ENCODE data around the gene MAP3K20.
"Not testable (repeated sequence)": the region's sequence is repeated elsewhere in the genome, so short reads cannot be mapped to it uniquely, and the experiment has no call there.

MAP3K20 gene

DNA sequence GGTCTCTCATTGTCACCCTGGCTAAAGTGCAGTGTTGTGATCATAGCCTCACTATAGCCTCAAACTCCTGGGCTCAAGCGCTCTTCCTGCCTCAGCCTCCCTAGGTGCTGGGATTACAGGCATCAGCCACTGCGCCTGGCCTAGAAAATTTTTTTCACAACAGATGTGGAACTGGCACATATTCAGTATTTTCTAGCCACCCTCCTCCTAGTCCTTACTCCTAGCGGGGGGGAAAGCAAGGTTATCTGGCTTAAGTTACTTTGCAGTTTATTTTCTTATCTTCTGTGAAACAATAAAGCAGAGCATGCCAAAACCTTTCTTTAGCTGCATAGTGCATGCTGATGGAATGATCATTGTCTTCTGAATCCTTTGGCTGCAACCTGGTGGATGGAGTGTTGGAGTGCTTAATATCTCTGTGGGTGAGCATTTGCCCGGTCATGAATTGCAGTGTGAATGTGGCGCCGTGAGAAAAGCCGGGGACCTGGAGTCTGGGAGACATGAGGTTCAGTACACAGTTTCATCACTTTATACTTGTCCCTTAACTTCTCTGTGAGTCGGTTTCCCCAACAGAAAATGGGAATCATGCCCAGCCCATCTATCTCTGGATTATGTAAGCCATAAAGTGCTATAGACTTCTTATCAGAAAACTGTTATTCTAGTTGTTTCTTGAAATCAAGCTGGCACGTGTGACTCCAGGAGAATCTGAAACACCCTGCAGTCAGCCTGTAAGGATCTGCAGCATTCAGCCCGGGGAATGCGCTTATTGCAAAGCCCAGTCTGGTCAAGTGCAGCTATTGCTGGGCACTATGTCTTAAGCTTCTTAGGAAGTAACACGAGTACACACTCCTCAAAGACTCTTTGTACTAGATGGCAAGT, 38.2 kb upstream of the MAP3K20 start:
- H3K4me1 ChIP-seq (ENCODE audit: control insufficient read depth, insufficient read depth, low read length, poor library complexity, severe bottlenecking), result no peaks in the 10 kb centered on the region
- H3K36me3 ChIP-seq (ENCODE audit: control insufficient read depth, insufficient read depth, low read length), result no peaks in the 10 kb centered on the region
- H3K9me3 ChIP-seq (ENCODE audit: control insufficient read depth, low read length), result no peaks in the 10 kb centered on the region
- no peak for DNase-seq
- no peak overlapping the region for H3K4me3 ChIP-seq (ENCODE audit: insufficient read depth, low read depth, low read length, poor library complexity, severe bottlenecking)
- no peak overlapping the region for H3K27ac ChIP-seq (ENCODE audit: insufficient read depth, low read length, poor library complexity, severe bottlenecking)
- H3K27me3 ChIP-seq (replicated peaks; ENCODE audit: control insufficient read depth, insufficient read depth, low read length, poor library complexity, severe bottlenecking), result no peaks in the 10 kb centered on the region

DNA sequence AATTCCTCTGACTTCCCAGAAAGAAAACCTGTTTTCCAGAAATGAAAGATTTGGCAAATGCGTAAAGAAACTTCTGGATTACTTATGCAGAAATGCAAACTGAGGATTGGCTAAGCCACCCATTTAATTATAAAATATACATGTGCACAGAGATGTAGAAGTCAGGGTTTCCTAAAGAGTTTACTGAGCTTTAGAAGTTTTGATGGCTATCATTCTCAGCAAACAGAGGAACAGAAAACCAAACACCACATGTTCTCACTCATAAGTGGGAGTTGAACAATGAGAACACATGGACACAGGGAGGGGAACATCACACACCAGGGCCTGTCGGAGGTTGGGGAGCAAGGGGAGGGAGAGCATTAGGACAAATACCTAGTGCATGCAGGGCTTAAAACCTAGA, 37.4 kb upstream of the MAP3K20 start:
- H3K9me3 ChIP-seq (ENCODE audit: control insufficient read depth, low read length); H3K27me3 ChIP-seq (replicated peaks; ENCODE audit: control insufficient read depth, insufficient read depth, low read length, poor library complexity, severe bottlenecking); H3K4me3 ChIP-seq (ENCODE audit: insufficient read depth, low read depth, low read length, poor library complexity, severe bottlenecking); DNase-seq; H3K27ac ChIP-seq (ENCODE audit: insufficient read depth, low read length, poor library complexity, severe bottlenecking); H3K36me3 ChIP-seq (ENCODE audit: control insufficient read depth, insufficient read depth, low read length); H3K4me1 ChIP-seq (ENCODE audit: control insufficient read depth, insufficient read depth, low read length, poor library complexity, severe bottlenecking): not testable (repeated sequence)

DNA sequence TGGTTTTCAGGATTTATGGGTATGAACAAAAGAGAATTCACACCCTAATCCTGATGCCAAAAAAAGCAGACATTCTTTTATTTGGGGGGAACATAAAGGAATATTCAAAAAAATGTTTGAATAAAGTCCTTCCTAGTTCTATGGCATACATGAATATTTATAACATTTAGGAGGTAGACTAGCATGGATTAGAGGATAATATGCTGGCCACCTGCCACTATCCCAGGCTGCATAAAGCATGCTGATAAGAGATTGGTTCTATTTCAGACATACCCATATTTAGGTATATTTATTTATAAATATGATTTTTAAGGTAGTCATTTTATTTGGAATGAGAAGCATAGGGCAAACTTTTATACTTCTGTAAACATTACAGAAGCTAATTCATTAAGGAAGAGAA, 34.9 kb upstream of the MAP3K20 start:
- no peaks in the 10 kb centered on the region for H3K27me3 ChIP-seq (replicated peaks; ENCODE audit: control insufficient read depth, insufficient read depth, low read length, poor library complexity, severe bottlenecking)
- no peak for DNase-seq
- H3K4me3 ChIP-seq (ENCODE audit: insufficient read depth, low read depth, low read length, poor library complexity, severe bottlenecking), result no peak overlapping the region
- no peaks in the 10 kb centered on the region for H3K4me1 ChIP-seq (ENCODE audit: control insufficient read depth, insufficient read depth, low read length, poor library complexity, severe bottlenecking)
- no peaks in the 10 kb centered on the region for H3K9me3 ChIP-seq (ENCODE audit: control insufficient read depth, low read length)
- H3K36me3 ChIP-seq (ENCODE audit: control insufficient read depth, insufficient read depth, low read length), result no peaks in the 10 kb centered on the region
- no peak overlapping the region for H3K27ac ChIP-seq (ENCODE audit: insufficient read depth, low read length, poor library complexity, severe bottlenecking)

DNA sequence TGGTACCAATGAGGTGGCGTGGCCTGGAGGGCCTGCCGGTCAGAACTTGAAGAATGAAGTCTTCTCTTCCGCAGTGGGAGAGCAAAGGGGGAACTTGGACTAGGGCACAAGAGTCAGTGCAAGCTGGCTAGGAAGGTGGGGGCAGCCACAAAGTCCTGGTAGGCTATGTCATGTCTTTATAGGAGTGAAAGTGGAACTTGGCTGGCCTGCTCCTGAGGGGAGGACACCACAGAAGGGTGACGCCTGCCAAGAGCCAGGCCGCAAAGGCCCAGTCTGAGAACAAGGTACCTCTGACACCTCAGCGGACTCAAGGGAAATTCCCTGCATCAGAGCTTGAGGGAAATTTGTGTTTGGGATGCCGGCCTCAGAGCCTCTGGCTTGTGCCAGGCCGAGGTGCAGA, 32.2 kb upstream of the MAP3K20 start:
- no peaks in the 10 kb centered on the region for H3K36me3 ChIP-seq (ENCODE audit: control insufficient read depth, insufficient read depth, low read length)
- H3K4me1 ChIP-seq (ENCODE audit: control insufficient read depth, insufficient read depth, low read length, poor library complexity, severe bottlenecking), result no peaks in the 10 kb centered on the region
- H3K9me3 ChIP-seq (ENCODE audit: control insufficient read depth, low read length), result no peaks in the 10 kb centered on the region
- no peak overlapping the region for H3K4me3 ChIP-seq (ENCODE audit: insufficient read depth, low read depth, low read length, poor library complexity, severe bottlenecking)
- H3K27ac ChIP-seq (ENCODE audit: insufficient read depth, low read length, poor library complexity, severe bottlenecking), result no peak overlapping the region
- DNase-seq, result no peak
- H3K27me3 ChIP-seq (replicated peaks; ENCODE audit: control insufficient read depth, insufficient read depth, low read length, poor library complexity, severe bottlenecking), result no peaks in the 10 kb centered on the region

DNA sequence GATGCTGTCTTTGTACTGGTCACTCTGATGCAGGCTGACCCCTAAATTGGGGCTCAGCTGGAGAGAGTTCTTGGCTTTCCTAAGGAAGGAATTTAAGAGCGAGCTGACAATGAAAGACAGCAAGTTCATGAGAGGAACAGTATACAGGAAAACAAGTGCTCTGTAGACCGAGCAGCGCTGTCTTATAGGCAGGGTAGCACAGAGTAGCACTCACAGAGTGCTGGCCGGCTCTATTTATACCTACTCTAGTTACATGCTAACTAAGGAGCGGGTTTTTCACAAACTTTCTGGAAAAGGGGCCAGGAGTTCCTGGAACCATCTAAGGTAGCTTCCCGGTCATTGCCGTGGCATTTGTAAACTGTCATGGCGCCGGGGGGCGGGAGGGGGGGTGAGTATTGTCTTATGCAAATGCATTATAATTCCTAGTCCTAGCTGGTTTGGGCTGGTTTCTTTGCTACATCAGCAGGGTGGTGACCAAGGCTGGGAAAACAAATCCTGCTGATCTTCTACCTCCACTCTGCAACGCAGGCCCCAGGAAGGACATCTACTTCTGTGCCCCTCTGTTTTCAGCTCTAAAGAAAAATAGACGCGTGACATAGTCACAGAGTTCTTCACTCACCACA, 31.6 kb upstream of the MAP3K20 start:
- no peak for DNase-seq
- H3K4me3 ChIP-seq (ENCODE audit: insufficient read depth, low read depth, low read length, poor library complexity, severe bottlenecking), result no peak overlapping the region
- H3K27me3 ChIP-seq (replicated peaks; ENCODE audit: control insufficient read depth, insufficient read depth, low read length, poor library complexity, severe bottlenecking), result no peaks in the 10 kb centered on the region
- no peaks in the 10 kb centered on the region for H3K9me3 ChIP-seq (ENCODE audit: control insufficient read depth, low read length)
- no peak overlapping the region for H3K27ac ChIP-seq (ENCODE audit: insufficient read depth, low read length, poor library complexity, severe bottlenecking)
- H3K36me3 ChIP-seq (ENCODE audit: control insufficient read depth, insufficient read depth, low read length), result no peaks in the 10 kb centered on the region
- H3K4me1 ChIP-seq (ENCODE audit: control insufficient read depth, insufficient read depth, low read length, poor library complexity, severe bottlenecking), result no peaks in the 10 kb centered on the region

DNA sequence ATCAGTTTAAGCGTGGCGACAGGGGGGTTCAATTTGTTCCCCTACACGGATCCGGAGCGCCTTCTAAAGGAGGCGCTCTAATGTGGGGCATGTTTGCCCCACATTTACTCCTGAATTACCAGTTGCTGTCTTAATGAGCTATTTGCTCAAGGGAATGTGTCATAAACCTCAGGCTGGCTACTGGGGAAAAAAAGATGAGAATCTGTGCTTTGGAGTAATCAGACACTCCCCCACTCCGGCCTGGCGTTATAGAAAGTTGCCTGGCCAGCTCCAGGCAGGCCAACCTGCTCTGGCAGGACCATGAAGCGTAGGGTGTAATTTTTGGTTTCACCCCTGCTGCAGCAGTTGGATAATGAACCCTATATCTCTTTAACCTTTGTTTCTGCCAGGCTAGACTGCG, 31.0 kb upstream of the MAP3K20 start:
- no peak for DNase-seq
- no peaks in the 10 kb centered on the region for H3K9me3 ChIP-seq (ENCODE audit: control insufficient read depth, low read length)
- H3K27me3 ChIP-seq (replicated peaks; ENCODE audit: control insufficient read depth, insufficient read depth, low read length, poor library complexity, severe bottlenecking), result no peaks in the 10 kb centered on the region
- no peaks in the 10 kb centered on the region for H3K36me3 ChIP-seq (ENCODE audit: control insufficient read depth, insufficient read depth, low read length)
- no peak overlapping the region for H3K4me3 ChIP-seq (ENCODE audit: insufficient read depth, low read depth, low read length, poor library complexity, severe bottlenecking)
- no peak overlapping the region for H3K27ac ChIP-seq (ENCODE audit: insufficient read depth, low read length, poor library complexity, severe bottlenecking)
- H3K4me1 ChIP-seq (ENCODE audit: control insufficient read depth, insufficient read depth, low read length, poor library complexity, severe bottlenecking), result no peaks in the 10 kb centered on the region

DNA sequence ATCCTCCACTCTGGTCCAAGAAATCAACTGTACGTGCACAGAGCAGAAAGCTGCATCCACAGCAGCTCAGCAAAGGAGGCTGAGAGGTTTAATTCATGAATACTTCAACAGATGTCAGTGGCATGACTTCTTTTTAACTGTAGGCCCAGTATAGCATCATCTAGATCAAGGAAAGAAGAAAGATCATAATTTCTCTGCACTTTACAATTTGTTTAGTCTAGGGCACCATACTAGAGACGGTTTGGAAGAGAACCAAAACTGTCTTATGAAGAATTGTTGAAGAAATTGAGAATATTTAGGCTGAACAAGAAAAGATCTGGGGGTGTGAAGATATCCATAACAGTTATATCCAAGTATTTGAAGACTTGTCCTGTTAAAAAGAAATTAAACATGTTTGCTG, 30.5 kb upstream of the MAP3K20 start:
- Histone ChIP-seq H3K27me3 (replicated peaks; ENCODE audit: control insufficient read depth, insufficient read depth, low read length, poor library complexity, severe bottlenecking) (no peaks in the 10 kb centered on the region), H3K4me3 (ENCODE audit: insufficient read depth, low read depth, low read length, poor library complexity, severe bottlenecking) (no peak overlapping the region), H3K4me1 (ENCODE audit: control insufficient read depth, insufficient read depth, low read length, poor library complexity, severe bottlenecking) (no peaks in the 10 kb centered on the region), H3K27ac (ENCODE audit: insufficient read depth, low read length, poor library complexity, severe bottlenecking) (no peak overlapping the region), H3K9me3 (ENCODE audit: control insufficient read depth, low read length) (no peaks in the 10 kb centered on the region), H3K36me3 (ENCODE audit: control insufficient read depth, insufficient read depth, low read length) (no peaks in the 10 kb centered on the region)
- DNase-seq, result no peak

DNA sequence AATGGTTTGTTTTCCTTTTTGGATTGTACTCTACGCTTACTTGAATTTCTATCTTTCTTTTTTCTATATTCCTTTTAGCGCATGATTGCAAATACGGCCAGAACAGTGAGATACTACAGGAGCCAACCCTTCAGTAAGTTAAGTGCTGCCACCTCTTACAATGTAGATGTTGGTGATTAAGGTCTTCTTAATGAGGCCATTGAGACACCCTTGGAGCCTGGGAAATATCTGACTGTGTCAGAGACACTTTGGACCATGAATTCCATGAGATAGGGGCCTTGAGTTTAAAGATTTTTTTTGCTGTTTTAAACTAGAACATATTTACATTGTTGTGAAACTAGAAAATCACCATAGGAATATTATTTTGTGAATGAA, 27.1 kb upstream of the MAP3K20 start:
- DNase-seq, result no peak
- H3K36me3 ChIP-seq (ENCODE audit: control insufficient read depth, insufficient read depth, low read length), result no peaks in the 10 kb centered on the region

DNA sequence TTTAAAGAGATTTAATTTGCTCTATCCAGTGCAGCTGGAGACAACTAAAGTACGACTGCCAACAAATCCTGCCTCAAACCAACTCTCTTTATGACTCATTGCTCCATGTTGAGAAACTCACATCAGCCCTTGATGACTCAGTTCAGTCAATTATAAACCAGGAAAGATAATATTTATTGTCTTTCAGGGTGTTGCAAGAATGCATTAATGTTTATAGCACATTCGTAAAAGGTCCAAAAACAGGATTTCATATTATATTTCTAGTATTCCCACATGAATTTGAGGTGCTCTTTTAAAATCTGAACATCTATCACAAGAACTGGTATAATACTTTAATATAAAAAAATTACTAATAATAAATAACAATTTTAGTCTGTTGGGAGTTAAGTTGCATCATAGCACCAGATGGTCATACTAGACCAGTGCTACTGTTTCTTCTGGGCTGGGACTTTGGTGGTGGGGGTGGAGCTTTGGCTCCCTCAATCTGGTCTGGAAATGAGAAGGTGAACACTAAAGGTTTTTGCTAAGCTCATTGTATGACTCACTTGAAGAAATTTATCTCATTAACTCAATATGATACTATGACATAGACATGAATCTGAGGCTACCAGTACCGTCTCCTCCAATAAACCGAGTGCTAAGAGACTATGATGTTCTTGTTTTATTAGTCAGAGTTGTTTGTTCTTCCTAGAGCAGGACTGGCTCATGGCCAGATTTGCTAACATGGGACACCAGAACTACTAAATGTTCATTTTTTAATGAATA, 26.6 kb upstream of the MAP3K20 start:
- no peaks in the 10 kb centered on the region for H3K36me3 ChIP-seq (ENCODE audit: control insufficient read depth, insufficient read depth, low read length)
- DNase-seq, result no peak
- no peak overlapping the region for H3K27ac ChIP-seq (ENCODE audit: insufficient read depth, low read length, poor library complexity, severe bottlenecking)
- no peaks in the 10 kb centered on the region for H3K4me1 ChIP-seq (ENCODE audit: control insufficient read depth, insufficient read depth, low read length, poor library complexity, severe bottlenecking)
- H3K4me3 ChIP-seq (ENCODE audit: insufficient read depth, low read depth, low read length, poor library complexity, severe bottlenecking), result no peak overlapping the region
- H3K27me3 ChIP-seq (replicated peaks; ENCODE audit: control insufficient read depth, insufficient read depth, low read length, poor library complexity, severe bottlenecking), result no peaks in the 10 kb centered on the region
- H3K9me3 ChIP-seq (ENCODE audit: control insufficient read depth, low read length), result no peaks in the 10 kb centered on the region

More for the DNA sequence above, 27.1 kb upstream of the MAP3K20 start:
- H3K4me1 ChIP-seq (ENCODE audit: control insufficient read depth, insufficient read depth, low read length, poor library complexity, severe bottlenecking), result no peaks in the 10 kb centered on the region
- no peaks in the 10 kb centered on the region for H3K9me3 ChIP-seq (ENCODE audit: control insufficient read depth, low read length)
- no peaks in the 10 kb centered on the region for H3K27me3 ChIP-seq (replicated peaks; ENCODE audit: control insufficient read depth, insufficient read depth, low read length, poor library complexity, severe bottlenecking)
- no peak overlapping the region for H3K4me3 ChIP-seq (ENCODE audit: insufficient read depth, low read depth, low read length, poor library complexity, severe bottlenecking)
- H3K27ac ChIP-seq (ENCODE audit: insufficient read depth, low read length, poor library complexity, severe bottlenecking), result no peak overlapping the region

DNA sequence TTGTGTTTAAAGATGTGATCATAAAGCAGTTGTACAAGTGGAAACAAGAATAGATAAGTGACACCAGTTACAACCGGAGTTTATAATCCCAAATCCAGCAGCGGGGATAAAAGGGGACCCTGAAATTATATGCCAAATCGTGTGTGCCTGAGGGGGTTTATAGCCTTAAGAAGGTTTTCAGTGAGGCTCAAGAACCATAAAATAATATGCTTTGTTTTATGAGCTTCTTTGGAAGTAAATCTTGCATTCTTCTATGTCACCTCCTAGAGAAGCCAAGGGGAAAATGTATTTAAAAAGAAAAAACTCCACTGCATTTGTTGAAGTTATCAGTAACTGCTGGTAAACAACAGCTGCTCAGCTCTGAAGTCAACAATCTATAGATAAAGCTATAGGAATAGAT, 25.8 kb upstream of the MAP3K20 start:
- H3K4me1 ChIP-seq (ENCODE audit: control insufficient read depth, insufficient read depth, low read length, poor library complexity, severe bottlenecking), result no peaks in the 10 kb centered on the region
- H3K27me3 ChIP-seq (replicated peaks; ENCODE audit: control insufficient read depth, insufficient read depth, low read length, poor library complexity, severe bottlenecking), result no peaks in the 10 kb centered on the region
- H3K4me3 ChIP-seq (ENCODE audit: insufficient read depth, low read depth, low read length, poor library complexity, severe bottlenecking), result no peak overlapping the region
- H3K36me3 ChIP-seq (ENCODE audit: control insufficient read depth, insufficient read depth, low read length), result no peaks in the 10 kb centered on the region
- H3K9me3 ChIP-seq (ENCODE audit: control insufficient read depth, low read length), result no peaks in the 10 kb centered on the region
- no peak for DNase-seq
- no peak overlapping the region for H3K27ac ChIP-seq (ENCODE audit: insufficient read depth, low read length, poor library complexity, severe bottlenecking)

All from effector memory CD4-positive, alpha-beta T cell (primary cell).